Heart right ventricle (tissue), 16 donors: ENCODE results near the gene PER1. TPM values are rescaled to one million over a fixed set of nuclear protein-coding genes. Genes with fewer than 3 reads are reported as not detected.
A peak's percentile ranks its signal among the peaks of the same experiment; 100 is the strongest.

Source experiments
- ATAC-seq, 8 donors: fragments of 200-7000 bp; cut with Tn5 transposase; one replicate each; pipeline ENCODE4 v1.9.1; 2020; ENCODE audit warnings: mild to moderate bottlenecking in 8 of 8, moderate library complexity in 8 of 8, moderate number of reproducible peaks in 1 of 8
- DNase-seq, 2 donors: peaks; one replicate each; pipeline ENCODE4 v3.0.0-alpha.2; 2020
- H3K27ac ChIP-seq, 10 donors: fragments of 200-600 bp; sonication (generic) in 2 of 10; one replicate each; pipeline versions ENCODE4 v1.5.0 to v1.8.0; 2020 to 2022; ENCODE audit warnings: mild to moderate bottlenecking in 3 of 10
- H3K27me3 ChIP-seq, 7 donors: fragments of 200-600 bp; one replicate each; pipeline ENCODE4 v1.8.0; 2021 to 2022; ENCODE audit warnings: mild to moderate bottlenecking in 2 of 7
- H3K36me3 ChIP-seq, 9 donors: fragments of 200-600 bp; sonication (generic) in 1 of 9; one replicate each; pipeline versions ENCODE4 v1.5.0 to v1.8.0; 2020 to 2022; ENCODE audit warnings: mild to moderate bottlenecking in 2 of 9
- H3K4me1 ChIP-seq, 9 donors: fragments of 200-600 bp; sonication (generic) in 1 of 9; one replicate each; pipeline versions ENCODE4 v1.5.0 to v1.8.0; 2020 to 2022; ENCODE audit warnings: mild to moderate bottlenecking in 4 of 9
- H3K4me3 ChIP-seq, 10 donors: fragments of 200-600 bp; sonication (generic) in 2 of 10; one replicate each; pipeline versions ENCODE4 v1.5.0 to v1.8.0; 2020 to 2022; ENCODE audit warnings: mild to moderate bottlenecking in 7 of 10, moderate library complexity in 2 of 10
- H3K9me3 ChIP-seq, 11 donors: fragments of 200-600 bp in 10 of 11; sonication (generic) in 2 of 11; one replicate each; pipeline versions ENCODE4 v1.5.0 to v1.8.0; 2013 to 2022; ENCODE audit warnings: mild to moderate bottlenecking in 2 of 11, control low read depth in 1 of 11, moderate library complexity in 1 of 11
- WGBS, 2 donors: extraction: QIAGEN DNeasy Blood & Tissue Kit; methylation state at CpG; one replicate each; pipeline ENCODE4 v1.1.7; 2013; ENCODE audit warnings: inconsistent platforms in 1 of 2; 5-methylcytosine and 5-hydroxymethylcytosine counted together
- intact Hi-C, 10 donors: fragments of 100-400 bp; cut with DNase I; formaldehyde crosslinking; loops; one replicate each; pipeline versions ENCODE4 v1.11.1 to v1.14.2; 2022
- polyA plus RNA-seq, 2 donors: library from polyadenylated mRNA; stranded (reverse); fragments of 200-250 nt; gene quantifications; one replicate each; pipeline ENCODE4 v1.2.3, GENCODE V29; 2013
- total RNA-seq, 10 donors: library from RNA; stranded (reverse); fragmentation: NEBNext Ultra II Directional in 3 of 10; extraction: Animal tissue kit (Norgen Biotek cat#: 25700) in 3 of 10; gene quantifications; one replicate each; pipeline versions ENCODE4 v1.2.1 to v1.2.4, GENCODE V29; 2021 to 2023
- TF ChIP-seq, protein P1 (sequence below), 9 donors: fragments of 200-600 bp; sonication (generic) in 2 of 9; IDR thresholded peaks; one replicate each; pipeline versions ENCODE4 v1.5.0 to v1.8.0; 2021 to 2022; ENCODE audit warnings: antibody characterized with exemption in 9 of 9, mild to moderate bottlenecking in 5 of 9, moderate library complexity in 1 of 9
- donor health status: Arrhythmogenic right ventricular cardiomyopathy.
- donor health status: ischemic (EF 13 %, LVEDD 7.1; RV severe dilation, severe dysfunction).
- donor health status: healthy with polysubstance abuse.
- donor health status: DM: no; HTN: yes; CAD: no.
- donor health status: DM: no; HTN: no; CAD: no.
- donor health status: ischemic (EF 25% LVEDD 6.9; RV normal size, moderate dysfunction).
- donor health status: ischemic (EF 25% LVEDD 5.7; RV mildly dilated, moderate dysfunction).
- donor health status: healthy.
- donor health status: DM: yes; HTN: yes; CAD: no.
- donor health status: Ischemic cardiomyopathy.
- donor health status: ischemic (EF 35%, LVEDD 5.7; RV mildly dilated, moderate dysfunction).
- donor health status: nonischemic (EF 11% LVEDD 7.7; RV severe dilation, severe dysfunction).
- donor health status: DM: yes; HTN: yes; CAD: no.
- donor health status: PGD.
- donor health status: ischemic (EF 29% LVEDD 5.4; RV normal size, mild dysfunction).
- donor health status: nonischemic (EF 23%, LVEDD 6.1; RV moderate dilation, normal function).

PER1 gene
- total and polyA plus RNA-seq, 12 donors: 37.4 to 154 (median 115) TPM

DNA sequence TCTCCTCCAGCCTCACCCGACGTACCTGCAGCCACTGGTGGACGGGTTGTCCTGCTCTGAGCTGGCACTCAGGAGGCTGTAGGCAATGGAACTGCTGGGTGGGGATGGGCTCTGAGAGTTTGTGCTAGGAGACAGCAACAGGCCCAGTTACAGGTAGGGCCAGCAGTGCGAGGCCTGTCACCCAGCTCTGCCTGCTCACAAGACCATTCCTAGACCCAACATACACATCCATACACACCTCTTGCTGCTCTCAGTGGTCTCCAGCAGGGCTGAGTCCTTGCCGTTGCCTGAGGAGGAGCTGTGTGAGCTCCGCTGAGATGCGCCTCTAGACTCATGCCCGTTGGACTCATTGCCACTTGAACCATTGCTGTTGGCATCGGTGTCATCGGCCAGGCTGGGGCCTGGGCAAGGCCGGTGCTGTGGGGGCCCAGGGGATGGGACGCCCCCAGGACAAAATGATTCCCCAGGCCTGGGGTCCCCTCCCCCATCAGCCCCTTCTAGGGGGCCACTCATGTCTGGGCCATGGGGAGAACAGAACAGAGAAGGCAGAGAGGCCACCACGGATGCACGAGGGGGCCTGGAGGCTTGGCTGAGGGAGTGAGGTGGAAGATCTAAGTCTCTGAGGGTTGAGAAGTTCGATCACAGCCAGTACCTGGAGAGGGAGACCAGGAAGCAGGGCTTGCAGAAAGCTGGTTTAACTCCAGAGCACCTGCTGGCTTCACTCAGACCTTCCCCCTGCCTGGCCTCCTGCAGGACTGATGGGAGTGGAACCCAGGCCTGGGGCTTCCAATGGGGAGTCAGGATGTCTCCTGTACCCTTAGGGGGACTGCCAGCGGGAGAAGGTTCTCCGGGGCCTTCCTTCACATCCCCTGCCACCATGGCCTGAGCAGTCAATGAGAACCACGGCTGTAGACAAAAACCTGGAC lies 1.7 kb downstream of the PER1 start:
- peak overlapping the region; percentile 97 to 100 (median 100) for H3K27ac ChIP-seq
- DNase-seq: peak; percentile 21 to 25
- peaks cover 38 to 60% (median 53%) of the 10 kb centered on the region in 9 donors for H3K36me3 ChIP-seq
- peaks cover 28 to 76% (median 51%) of the 10 kb centered on the region in 9 donors for H3K4me1 ChIP-seq
- TF ChIP-seq, protein P1, sequence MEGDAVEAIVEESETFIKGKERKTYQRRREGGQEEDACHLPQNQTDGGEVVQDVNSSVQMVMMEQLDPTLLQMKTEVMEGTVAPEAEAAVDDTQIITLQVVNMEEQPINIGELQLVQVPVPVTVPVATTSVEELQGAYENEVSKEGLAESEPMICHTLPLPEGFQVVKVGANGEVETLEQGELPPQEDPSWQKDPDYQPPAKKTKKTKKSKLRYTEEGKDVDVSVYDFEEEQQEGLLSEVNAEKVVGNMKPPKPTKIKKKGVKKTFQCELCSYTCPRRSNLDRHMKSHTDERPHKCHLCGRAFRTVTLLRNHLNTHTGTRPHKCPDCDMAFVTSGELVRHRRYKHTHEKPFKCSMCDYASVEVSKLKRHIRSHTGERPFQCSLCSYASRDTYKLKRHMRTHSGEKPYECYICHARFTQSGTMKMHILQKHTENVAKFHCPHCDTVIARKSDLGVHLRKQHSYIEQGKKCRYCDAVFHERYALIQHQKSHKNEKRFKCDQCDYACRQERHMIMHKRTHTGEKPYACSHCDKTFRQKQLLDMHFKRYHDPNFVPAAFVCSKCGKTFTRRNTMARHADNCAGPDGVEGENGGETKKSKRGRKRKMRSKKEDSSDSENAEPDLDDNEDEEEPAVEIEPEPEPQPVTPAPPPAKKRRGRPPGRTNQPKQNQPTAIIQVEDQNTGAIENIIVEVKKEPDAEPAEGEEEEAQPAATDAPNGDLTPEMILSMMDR (IDR thresholded peaks at IDR 0.05): no peak
- peak in 1 of 8 donors; percentile 0 for ATAC-seq
- no peaks in the 10 kb centered on the region for H3K27me3 ChIP-seq
- H3K9me3 ChIP-seq: no peaks in the 10 kb centered on the region
- intact Hi-C loops: loop anchor here in 4 of 10 donors (1.0 to 10.0 kb wide), 5 partner anchors 11 to 316 kb away; partner anchors contain the start of genes CYB5D1 (in 1 of the 4), KDM6B (in 1 of the 4), NAA38 (in 1 of the 4) and TMEM88 (in 1 of the 4)
- H3K4me3 ChIP-seq: peak overlapping the region; percentile 53 to 96 (median 78)
- WGBS, 2 donors: 62 to 66% methylated on average over 18 of the region's 18 CpGs

DNA sequence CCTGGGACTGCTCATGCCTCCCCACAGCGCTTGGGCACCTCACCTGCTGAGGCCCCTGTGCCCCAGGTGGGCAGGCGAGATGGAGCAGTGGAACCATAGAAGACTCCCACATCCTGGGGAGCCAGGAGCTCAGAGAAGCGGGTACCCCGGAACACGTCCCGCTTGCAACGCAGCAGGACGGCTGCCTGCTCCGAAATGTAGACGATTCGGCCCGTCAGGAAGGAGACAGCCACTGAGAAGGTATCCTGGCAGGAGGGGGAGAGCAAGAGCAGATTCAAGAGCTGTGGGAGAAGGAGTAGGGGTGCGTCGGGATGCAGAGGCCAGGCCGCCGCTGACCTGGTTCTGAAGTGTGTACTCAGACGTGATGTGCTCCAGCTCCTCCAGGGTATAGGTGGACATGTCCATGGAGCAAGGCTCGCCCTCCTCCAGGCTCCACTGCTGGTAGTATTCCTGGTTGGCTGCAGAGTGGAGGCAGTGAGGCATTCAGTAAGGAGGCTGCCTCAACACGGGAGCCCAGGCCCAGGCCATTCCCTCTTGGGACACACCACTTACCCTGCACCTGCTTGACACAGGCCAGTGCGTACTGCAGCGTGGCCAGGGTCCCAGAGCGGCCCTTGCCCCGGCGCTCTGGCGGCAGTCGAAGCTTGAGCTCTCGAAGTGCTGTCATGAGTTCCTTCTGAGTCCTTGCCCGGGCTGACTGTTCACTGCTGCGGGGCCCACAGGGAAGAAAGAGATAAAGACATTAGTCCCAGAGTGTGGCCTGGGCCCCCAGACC lies 2.6 kb downstream of the PER1 start:
- DNase-seq (peak in 1 of 2 donors; percentile 13), ATAC-seq (no peak)
- Histone ChIP-seq H3K27me3 (no peaks in the 10 kb centered on the region), H3K4me1 (peaks cover 28 to 70% (median 46%) of the 10 kb centered on the region in 9 donors), H3K4me3 (peak overlapping the region in 3 of 10 donors; percentile 74 to 96 (median 78)), H3K27ac (peak overlapping the region in 8 of 10 donors; percentile 97 to 100 (median 100)), H3K9me3 (no peaks in the 10 kb centered on the region), H3K36me3 (peaks cover 42 to 68% (median 61%) of the 10 kb centered on the region in 9 donors)
- TF ChIP-seq, protein P1 (IDR thresholded peaks at IDR 0.05): no peak
- intact Hi-C loops: loop anchor here in 4 of 10 donors (5.0 to 10.0 kb wide), 4 partner anchors 295 to 315 kb away; partner anchors contain the start of genes CYB5D1 (in 1 of the 4), KDM6B (in 1 of the 4), NAA38 (in 1 of the 4) and TMEM88 (in 1 of the 4)
- WGBS, 2 donors: 81% methylated on average over 29 of the region's 29 CpGs

DNA sequence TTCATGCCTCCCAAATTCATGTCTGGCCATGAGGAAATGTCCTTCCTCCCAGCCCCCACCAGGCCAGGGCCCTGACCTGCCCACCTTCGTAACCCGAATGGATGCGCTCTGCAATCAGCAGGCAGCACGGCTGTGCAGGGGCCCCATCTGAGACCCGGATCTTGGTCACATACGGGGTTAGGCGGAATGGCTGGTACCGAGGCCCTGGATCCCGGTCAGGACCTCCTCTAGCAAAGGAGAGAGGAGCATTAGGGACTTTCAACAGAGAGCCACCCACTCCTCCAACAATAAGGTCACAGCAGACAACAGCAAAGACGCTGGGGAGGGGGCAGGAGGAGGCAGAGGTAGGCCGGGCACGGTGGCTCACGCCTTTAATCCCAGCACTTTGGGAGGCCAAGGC lies 3.6 kb downstream of the PER1 start:
- intact Hi-C loops: no loop called here
- WGBS, 2 donors: 87 to 89% methylated on average over 13 of the region's 13 CpGs
- H3K4me1 ChIP-seq: peaks cover 28 to 63% (median 41%) of the 10 kb centered on the region in 9 donors

More for the DNA sequence above, 3.6 kb downstream of the PER1 start:
- TF ChIP-seq, protein P1 (IDR thresholded peaks at IDR 0.05): no peak
- no peak overlapping the region for H3K4me3 ChIP-seq
- no peak for DNase-seq
- H3K27ac ChIP-seq: peak overlapping the region in 5 of 10 donors; percentile 17 to 100 (median 30)
- ATAC-seq: no peak
- H3K9me3 ChIP-seq: no peaks in the 10 kb centered on the region
- H3K36me3 ChIP-seq: peaks cover 52 to 79% (median 72%) of the 10 kb centered on the region in 9 donors
- H3K27me3 ChIP-seq: no peaks in the 10 kb centered on the region
